Mesothelial cell of epicardium (in vitro differentiated cells): ENCODE measurements around the gene MYMX. TPM values are rescaled to one million over a fixed set of nuclear protein-coding genes. Genes with fewer than 3 reads are reported as not detected.
"Not testable (repeated sequence)": the region's sequence is repeated elsewhere in the genome, so short reads cannot be mapped to it uniquely, and the experiment has no call there.

Source experiments
- DNase-seq, 2 experiments: peaks; one replicate each; pipeline ENCODE4 v3.0.0; 2021; ENCODE audit warnings: low spot score in 2 of 2; ENCODE audit not compliant: unreplicated experiment in 2 of 2
- H3K27ac Mint-ChIP-seq: 2 replicates; pipeline ENCODE4 v1.8.0; 2021; ENCODE audit warnings: mixed read lengths
- H3K27me3 Mint-ChIP-seq: 2 replicates; pipeline ENCODE4 v1.8.0; 2021; ENCODE audit warnings: low read depth, mixed read lengths
- H3K36me3 Mint-ChIP-seq: 2 replicates; pipeline ENCODE4 v1.8.0; 2021; ENCODE audit warnings: mixed read lengths
- H3K4me1 Mint-ChIP-seq: 2 replicates; pipeline ENCODE4 v1.8.0; 2021; ENCODE audit warnings: mixed read lengths
- H3K4me3 Mint-ChIP-seq: 2 replicates; pipeline ENCODE4 v1.8.0; 2021; ENCODE audit warnings: mild to moderate bottlenecking, moderate library complexity, mixed read lengths
- H3K9me3 Mint-ChIP-seq: 2 replicates; pipeline ENCODE4 v1.8.0; 2021; ENCODE audit warnings: mixed read lengths
- CTCF ChIP-seq: fragments of 200-600 bp; sonication (generic); IDR thresholded peaks from one replicate; pipeline ENCODE4 v1.5.0; 2021; ENCODE audit warnings: antibody characterized with exemption; ENCODE audit not compliant: unreplicated experiment
- total RNA-seq: library from RNA; stranded (reverse); gene quantifications from 3 replicates; pipeline ENCODE4 v1.2.1, GENCODE V29; 2021

The MYMX gene
- total RNA-seq, 1 donor from 2014 or later = not detected

- Mint-ChIP-seq H3K4me1 (peaks cover 9% of the 10 kb centered on the region), H3K4me3 (no peak overlapping the region), H3K27ac (no peak overlapping the region), H3K27me3 (no peaks in the 10 kb centered on the region), H3K36me3 (no peaks in the 10 kb centered on the region), H3K9me3 (no peaks in the 10 kb centered on the region)
- TF ChIP-seq CTCF = no peak
- DNase-seq = no peak
These were observed 32.9 kb upstream of the MYMX start for GRCh38 chr6:44183783-44184182.

DNA sequence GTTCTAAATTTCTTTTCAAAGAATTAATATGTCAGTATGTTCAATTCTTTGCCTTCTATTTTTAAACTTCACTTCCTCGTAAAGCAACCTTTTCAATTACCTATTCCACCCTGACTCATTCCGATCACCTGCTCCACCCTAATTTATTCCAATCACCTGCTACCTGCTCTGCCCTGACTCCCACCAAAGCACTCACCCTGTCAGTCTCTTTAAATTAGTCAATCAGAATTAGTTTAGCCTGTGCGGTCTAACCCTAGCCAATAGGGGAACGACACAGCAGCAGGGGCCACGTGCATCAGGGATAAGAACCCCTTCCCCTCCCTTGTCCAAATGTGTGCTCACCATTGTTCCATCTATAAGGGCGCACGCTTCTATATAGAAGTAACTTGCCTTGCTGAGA lies 31.4 kb upstream of the MYMX start:
- H3K27me3 Mint-ChIP-seq, H3K4me1 Mint-ChIP-seq, H3K4me3 Mint-ChIP-seq, H3K27ac Mint-ChIP-seq, H3K36me3 Mint-ChIP-seq, DNase-seq, H3K9me3 Mint-ChIP-seq: not testable (repeated sequence)

DNA sequence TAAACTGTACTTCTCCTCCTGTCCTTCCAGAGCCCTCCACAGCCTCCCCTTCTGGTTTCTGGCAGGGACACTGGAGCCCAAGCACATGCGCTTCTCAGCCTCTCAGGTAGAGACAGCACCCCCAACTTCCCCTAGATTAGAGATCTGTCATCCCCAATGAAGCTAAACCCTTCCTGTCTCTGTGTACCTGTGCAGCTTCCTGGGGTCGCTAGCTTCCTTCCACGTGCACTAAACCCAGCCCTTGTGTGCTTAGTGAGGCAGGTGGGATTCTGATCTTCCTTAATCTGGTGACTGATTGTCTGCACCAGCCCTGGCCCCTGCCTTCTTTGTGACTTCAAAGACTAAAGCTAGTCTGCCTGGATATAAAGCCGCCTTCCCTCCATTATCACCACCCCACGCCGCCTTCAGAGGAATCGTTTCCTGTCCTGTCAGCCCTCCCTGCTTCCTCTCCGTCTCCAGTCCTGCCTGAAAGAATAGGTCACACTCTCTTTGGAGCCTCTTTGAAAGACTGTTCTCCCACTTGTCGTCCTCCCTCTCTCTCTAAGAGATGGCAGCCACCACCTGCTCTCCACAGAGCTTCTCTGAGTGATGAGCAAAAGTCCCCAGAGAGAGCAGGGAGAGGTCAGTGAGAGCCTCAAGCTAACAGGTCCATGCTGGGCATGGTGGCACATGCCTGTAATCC lies 30.6 kb upstream of the MYMX start:
- no peaks in the 10 kb centered on the region for H3K36me3 Mint-ChIP-seq
- H3K9me3 Mint-ChIP-seq = no peaks in the 10 kb centered on the region
- no peaks in the 10 kb centered on the region for H3K27me3 Mint-ChIP-seq
- no peak overlapping the region for H3K4me3 Mint-ChIP-seq
- DNase-seq = no peak
- H3K4me1 Mint-ChIP-seq = peaks cover 9% of the 10 kb centered on the region
- no peak for TF ChIP-seq CTCF
- H3K27ac Mint-ChIP-seq = no peak overlapping the region

- no peaks in the 10 kb centered on the region for H3K36me3 Mint-ChIP-seq
- no peaks in the 10 kb centered on the region for H3K9me3 Mint-ChIP-seq
- H3K27ac Mint-ChIP-seq = no peak overlapping the region
- no peaks in the 10 kb centered on the region for H3K27me3 Mint-ChIP-seq
- no peak for TF ChIP-seq CTCF
- H3K4me3 Mint-ChIP-seq = no peak overlapping the region
- no peak for DNase-seq
- peaks cover 9% of the 10 kb centered on the region for H3K4me1 Mint-ChIP-seq
These were observed 30.1 kb upstream of the MYMX start for GRCh38 chr6:44186635-44187025.

DNA sequence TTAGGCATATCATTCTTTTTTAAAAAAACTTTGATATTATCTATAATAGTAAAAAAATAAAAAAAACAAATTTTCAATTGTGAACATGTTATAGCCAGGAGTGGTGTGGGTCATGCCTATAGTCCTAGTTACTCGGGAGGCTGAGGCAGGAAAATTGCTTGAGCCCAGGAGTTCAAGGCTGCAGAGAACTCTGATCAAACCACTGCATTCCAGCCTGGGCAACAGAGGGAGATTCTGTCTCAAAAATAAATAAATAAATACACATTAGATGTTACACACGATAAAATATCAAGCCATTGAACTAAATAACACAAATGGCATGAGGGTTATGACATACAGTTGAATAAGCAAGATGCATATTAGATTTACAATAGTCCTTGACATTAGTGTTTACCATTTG lies 27.9 kb upstream of the MYMX start:
- no peak for TF ChIP-seq CTCF
- no peak overlapping the region for H3K4me3 Mint-ChIP-seq
- no peaks in the 10 kb centered on the region for H3K27me3 Mint-ChIP-seq

GRCh38 chr6:44189257-44189656 lies 27.5 kb upstream of the MYMX start:
- no peak overlapping the region for H3K4me3 Mint-ChIP-seq
- DNase-seq = no peak
- H3K27ac Mint-ChIP-seq = no peak overlapping the region
- peaks cover 12% of the 10 kb centered on the region for H3K4me1 Mint-ChIP-seq
- no peak for TF ChIP-seq CTCF
- H3K9me3 Mint-ChIP-seq = no peaks in the 10 kb centered on the region
- H3K36me3 Mint-ChIP-seq = no peaks in the 10 kb centered on the region
- H3K27me3 Mint-ChIP-seq = no peaks in the 10 kb centered on the region

More for the DNA sequence above, 27.9 kb upstream of the MYMX start:
- peaks cover 12% of the 10 kb centered on the region for H3K4me1 Mint-ChIP-seq
- H3K27ac Mint-ChIP-seq = no peak overlapping the region
- no peaks in the 10 kb centered on the region for H3K9me3 Mint-ChIP-seq
- H3K36me3 Mint-ChIP-seq = no peaks in the 10 kb centered on the region
- DNase-seq = no peak
